Measurements from ENCODE around the gene RPL13A. TPM values are rescaled to one million over a fixed set of nuclear protein-coding genes. Genes with fewer than 3 reads are reported as not detected.
A peak's percentile ranks its signal among the peaks of the same experiment; 100 is the strongest.

RPL13A gene
- total and polyA plus RNA-seq, 2 of the 13 experiments (the other 11 are each of a cell fraction or from before 2014, with no cell fraction given) = 2,601 to 3,407 TPM

DNA sequence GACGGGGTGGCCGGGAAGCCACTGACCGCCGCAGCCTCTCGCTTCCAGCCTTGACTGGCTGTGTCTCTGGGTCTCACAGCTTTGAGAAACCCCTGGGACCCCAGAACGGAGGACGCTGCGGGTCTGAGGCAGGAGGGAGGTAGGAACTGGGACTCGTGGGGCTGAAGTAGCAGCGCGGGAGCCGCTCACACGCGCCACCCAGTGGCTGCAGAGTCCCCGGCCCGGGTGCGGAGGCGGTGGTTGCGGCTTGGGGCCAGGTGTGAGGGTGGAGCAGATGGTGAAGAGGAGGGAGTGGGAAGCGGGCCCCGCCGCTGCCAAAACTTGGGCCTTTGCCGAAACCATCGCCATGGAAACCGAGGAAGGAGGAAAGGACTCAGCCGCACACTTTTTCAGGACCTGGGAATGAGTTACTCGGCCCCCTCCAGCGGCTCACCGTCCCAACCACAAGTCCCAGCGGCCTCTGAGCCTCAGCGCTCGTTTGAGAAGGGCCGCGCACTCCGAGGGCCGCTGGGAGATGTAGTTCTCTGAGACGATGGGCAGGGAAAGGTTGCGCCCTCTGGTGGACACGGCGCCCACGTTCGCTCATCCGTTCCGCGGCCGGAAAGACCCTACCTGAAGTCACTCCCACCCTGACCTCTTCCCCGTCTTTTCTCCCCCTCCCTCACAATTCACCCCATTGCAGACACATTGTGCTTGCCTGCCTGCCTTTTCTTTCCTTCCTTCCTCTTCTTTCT, 43.9 kb upstream of the RPL13A start (continued):
- TF ChIP-seq, protein P1, sequence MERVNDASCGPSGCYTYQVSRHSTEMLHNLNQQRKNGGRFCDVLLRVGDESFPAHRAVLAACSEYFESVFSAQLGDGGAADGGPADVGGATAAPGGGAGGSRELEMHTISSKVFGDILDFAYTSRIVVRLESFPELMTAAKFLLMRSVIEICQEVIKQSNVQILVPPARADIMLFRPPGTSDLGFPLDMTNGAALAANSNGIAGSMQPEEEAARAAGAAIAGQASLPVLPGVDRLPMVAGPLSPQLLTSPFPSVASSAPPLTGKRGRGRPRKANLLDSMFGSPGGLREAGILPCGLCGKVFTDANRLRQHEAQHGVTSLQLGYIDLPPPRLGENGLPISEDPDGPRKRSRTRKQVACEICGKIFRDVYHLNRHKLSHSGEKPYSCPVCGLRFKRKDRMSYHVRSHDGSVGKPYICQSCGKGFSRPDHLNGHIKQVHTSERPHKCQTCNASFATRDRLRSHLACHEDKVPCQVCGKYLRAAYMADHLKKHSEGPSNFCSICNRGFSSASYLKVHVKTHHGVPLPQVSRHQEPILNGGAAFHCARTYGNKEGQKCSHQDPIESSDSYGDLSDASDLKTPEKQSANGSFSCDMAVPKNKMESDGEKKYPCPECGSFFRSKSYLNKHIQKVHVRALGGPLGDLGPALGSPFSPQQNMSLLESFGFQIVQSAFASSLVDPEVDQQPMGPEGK (CRISPR knock-in tag; IDR thresholded peaks at IDR 0.05) = no peak
- TF ChIP-seq ZNF670 (CRISPR knock-in tag; IDR thresholded peaks at IDR 0.05; ENCODE audit: borderline replicate concordance) (peak; percentile 84; the same call in 1 of the 2 replicates), ZNF556 (CRISPR knock-in tag; IDR thresholded peaks at IDR 0.05; ENCODE audit: borderline replicate concordance) (0 out of 2 replicates have a peak, but pooled peaks have one; percentile 64), POLR2G (IDR thresholded peaks at IDR 0.05; ENCODE audit: low read depth, low read length) (peak; percentile 62), ZNF251 (CRISPR knock-in tag; IDR thresholded peaks at IDR 0.05) (no peak), ZNF205 (CRISPR knock-in tag; IDR thresholded peaks at IDR 0.05) (no peak), SOX13 (IDR thresholded peaks at IDR 0.05) (no peak), SOX13 (CRISPR knock-in tag; conservative IDR thresholded peaks at IDR 0.05 in 1 of 2, IDR thresholded peaks at IDR 0.05 in 1 of 2) (no peak; a peak in 1 of 4 replicates), ZNF720 (CRISPR knock-in tag; IDR thresholded peaks at IDR 0.05) (0 out of 2 replicates have a peak, but pooled peaks have one; percentile 3), ZNF598 (CRISPR knock-in tag; IDR thresholded peaks at IDR 0.05; ENCODE audit: borderline replicate concordance) (peak; percentile 94; the same call in 1 of the 2 replicates), CREB1 (IDR thresholded peaks at IDR 0.05) (no peak), CREB1 (CRISPR knock-in tag; IDR thresholded peaks at IDR 0.05) (peak; percentile 63), ZNF660 (CRISPR knock-in tag; IDR thresholded peaks at IDR 0.05; ENCODE audit: borderline replicate concordance, low read depth) (no peak), RBAK (CRISPR knock-in tag; IDR thresholded peaks at IDR 0.05) (no peak), CHD2 (IDR thresholded peaks at IDR 0.05; ENCODE audit: low read depth, low read length) (peak; percentile 21; the same call in 1 of the 2 replicates), ZNF337 (CRISPR knock-in tag; IDR thresholded peaks at IDR 0.05; ENCODE audit: borderline replicate concordance, low read depth) (no peak)
- TF ChIP-seq, protein P2, sequence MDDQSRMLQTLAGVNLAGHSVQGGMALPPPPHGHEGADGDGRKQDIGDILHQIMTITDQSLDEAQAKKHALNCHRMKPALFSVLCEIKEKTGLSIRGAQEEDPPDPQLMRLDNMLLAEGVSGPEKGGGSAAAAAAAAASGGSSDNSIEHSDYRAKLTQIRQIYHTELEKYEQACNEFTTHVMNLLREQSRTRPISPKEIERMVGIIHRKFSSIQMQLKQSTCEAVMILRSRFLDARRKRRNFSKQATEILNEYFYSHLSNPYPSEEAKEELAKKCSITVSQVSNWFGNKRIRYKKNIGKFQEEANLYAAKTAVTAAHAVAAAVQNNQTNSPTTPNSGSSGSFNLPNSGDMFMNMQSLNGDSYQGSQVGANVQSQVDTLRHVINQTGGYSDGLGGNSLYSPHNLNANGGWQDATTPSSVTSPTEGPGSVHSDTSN (CRISPR knock-in tag; IDR thresholded peaks at IDR 0.05; ENCODE audit: borderline replicate concordance) = no peak
- TF ChIP-seq, protein P3, sequence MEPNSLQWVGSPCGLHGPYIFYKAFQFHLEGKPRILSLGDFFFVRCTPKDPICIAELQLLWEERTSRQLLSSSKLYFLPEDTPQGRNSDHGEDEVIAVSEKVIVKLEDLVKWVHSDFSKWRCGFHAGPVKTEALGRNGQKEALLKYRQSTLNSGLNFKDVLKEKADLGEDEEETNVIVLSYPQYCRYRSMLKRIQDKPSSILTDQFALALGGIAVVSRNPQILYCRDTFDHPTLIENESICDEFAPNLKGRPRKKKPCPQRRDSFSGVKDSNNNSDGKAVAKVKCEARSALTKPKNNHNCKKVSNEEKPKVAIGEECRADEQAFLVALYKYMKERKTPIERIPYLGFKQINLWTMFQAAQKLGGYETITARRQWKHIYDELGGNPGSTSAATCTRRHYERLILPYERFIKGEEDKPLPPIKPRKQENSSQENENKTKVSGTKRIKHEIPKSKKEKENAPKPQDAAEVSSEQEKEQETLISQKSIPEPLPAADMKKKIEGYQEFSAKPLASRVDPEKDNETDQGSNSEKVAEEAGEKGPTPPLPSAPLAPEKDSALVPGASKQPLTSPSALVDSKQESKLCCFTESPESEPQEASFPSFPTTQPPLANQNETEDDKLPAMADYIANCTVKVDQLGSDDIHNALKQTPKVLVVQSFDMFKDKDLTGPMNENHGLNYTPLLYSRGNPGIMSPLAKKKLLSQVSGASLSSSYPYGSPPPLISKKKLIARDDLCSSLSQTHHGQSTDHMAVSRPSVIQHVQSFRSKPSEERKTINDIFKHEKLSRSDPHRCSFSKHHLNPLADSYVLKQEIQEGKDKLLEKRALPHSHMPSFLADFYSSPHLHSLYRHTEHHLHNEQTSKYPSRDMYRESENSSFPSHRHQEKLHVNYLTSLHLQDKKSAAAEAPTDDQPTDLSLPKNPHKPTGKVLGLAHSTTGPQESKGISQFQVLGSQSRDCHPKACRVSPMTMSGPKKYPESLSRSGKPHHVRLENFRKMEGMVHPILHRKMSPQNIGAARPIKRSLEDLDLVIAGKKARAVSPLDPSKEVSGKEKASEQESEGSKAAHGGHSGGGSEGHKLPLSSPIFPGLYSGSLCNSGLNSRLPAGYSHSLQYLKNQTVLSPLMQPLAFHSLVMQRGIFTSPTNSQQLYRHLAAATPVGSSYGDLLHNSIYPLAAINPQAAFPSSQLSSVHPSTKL (CRISPR knock-in tag; IDR thresholded peaks at IDR 0.05) = no peak
- TF ChIP-seq, protein P4, sequence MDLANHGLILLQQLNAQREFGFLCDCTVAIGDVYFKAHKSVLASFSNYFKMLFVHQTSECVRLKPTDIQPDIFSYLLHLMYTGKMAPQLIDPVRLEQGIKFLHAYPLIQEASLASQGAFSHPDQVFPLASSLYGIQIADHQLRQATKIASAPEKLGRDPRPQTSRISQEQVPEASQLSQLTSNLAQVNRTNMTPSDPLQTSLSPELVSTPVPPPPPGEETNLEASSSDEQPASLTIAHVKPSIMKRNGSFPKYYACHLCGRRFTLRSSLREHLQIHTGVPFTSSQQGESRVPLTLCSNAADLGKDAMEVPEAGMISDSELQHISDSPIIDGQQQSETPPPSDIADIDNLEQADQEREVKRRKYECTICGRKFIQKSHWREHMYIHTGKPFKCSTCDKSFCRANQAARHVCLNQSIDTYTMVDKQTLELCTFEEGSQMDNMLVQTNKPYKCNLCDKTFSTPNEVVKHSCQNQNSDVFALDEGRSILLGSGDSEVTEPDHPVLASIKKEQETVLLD (CRISPR knock-in tag; IDR thresholded peaks at IDR 0.05; ENCODE audit: low read depth) = no peak
- TF ChIP-seq, protein P5, sequence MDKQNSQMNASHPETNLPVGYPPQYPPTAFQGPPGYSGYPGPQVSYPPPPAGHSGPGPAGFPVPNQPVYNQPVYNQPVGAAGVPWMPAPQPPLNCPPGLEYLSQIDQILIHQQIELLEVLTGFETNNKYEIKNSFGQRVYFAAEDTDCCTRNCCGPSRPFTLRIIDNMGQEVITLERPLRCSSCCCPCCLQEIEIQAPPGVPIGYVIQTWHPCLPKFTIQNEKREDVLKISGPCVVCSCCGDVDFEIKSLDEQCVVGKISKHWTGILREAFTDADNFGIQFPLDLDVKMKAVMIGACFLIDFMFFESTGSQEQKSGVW (CRISPR knock-in tag; IDR thresholded peaks at IDR 0.05; ENCODE audit: borderline replicate concordance) = no peak

All from HepG2 (cell line).